ENCODE results near the gene MPRIP. TPM values are rescaled to one million over a fixed set of nuclear protein-coding genes. Genes with fewer than 3 reads are reported as not detected.

MPRIP gene
- total RNA-seq, 1 experiment from 2014 or later, result 1,274 TPM

DNA sequence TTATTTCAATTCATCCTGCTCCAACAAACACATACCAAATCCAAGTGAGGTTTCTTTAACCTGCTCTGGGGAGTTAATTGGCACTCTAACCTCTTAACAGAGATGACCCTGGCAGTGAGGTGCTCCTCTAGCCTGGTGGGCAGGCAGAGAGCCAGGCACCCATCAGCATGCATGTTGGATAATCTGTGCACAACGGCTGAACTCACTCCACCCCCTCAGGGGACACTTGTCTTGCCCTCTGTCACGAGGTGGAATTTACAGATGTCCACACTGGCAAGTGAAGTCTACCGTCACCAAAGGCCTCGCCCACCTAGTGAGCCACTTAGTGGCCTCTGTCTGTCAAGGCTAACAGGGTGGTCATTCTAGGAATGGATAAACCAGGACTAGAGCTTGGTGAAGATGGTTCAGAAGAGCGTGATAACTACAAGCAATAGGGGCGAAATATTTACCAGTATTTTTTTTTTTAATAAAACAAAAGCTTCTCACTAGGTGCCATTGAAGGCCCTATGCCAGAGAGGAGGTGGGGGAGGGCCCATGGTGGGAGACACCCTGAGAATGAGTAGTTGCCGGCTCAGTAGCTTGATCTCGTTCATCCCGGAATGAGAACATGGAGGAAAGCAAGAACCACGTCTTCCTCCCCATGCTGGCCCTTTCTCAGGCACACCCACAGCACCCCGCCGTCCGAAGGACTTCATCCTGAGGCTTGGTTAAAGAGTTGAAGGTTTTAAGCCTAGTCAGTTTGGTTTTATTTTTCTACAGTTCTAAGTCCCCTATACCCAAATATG, 138.7 kb downstream of the MPRIP start:
- Histone ChIP-seq H3K27me3 (ENCODE audit: low read length) (no peaks in the 10 kb centered on the region), H3K9me3 (ENCODE audit: low read length) (no peaks in the 10 kb centered on the region), H2AFZ (ENCODE audit: low read length) (no peak overlapping the region), H3K4me2 (ENCODE audit: low read length) (no peak overlapping the region), H3K4me3 (ENCODE audit: low read length) (no peak overlapping the region), H3K36me3 (ENCODE audit: low read depth, low read length) (peaks cover 83% of the 10 kb centered on the region), H3F3A (ENCODE audit: low read length, unreplicated experiment) (peaks cover 11% of the 10 kb centered on the region), H3K9me2 (replicated peaks; ENCODE audit: low read length) (no peaks in the 10 kb centered on the region), H4K20me1 (ENCODE audit: low read length) (0 out of 2 replicates have a peak, but pooled peaks cover 10% of the 10 kb centered on the region), H3K9ac (ENCODE audit: low read length) (no peak overlapping the region), H3K79me2 (ENCODE audit: low read length) (no peaks in the 10 kb centered on the region), H3K27ac (ENCODE audit: low read length) (no peak overlapping the region), H3K4me1 (ENCODE audit: insufficient read depth, low read length) (peaks cover 7% of the 10 kb centered on the region)
- DNase-seq (no peak), ATAC-seq (no peak)
- intact Hi-C loops (cut with micrococcal nuclease), result no loop called here
- no TSS peak for BruUV-seq (replicated peaks)
- POLR2A ChIA-PET (ENCODE audit: unreplicated experiment), result no interaction called here
- CTCF ChIA-PET, result no interaction called here
- no peak for TF ChIP-seq EZH2 (IDR thresholded peaks at IDR 0.05; ENCODE audit: low read length, unreplicated experiment)

DNA sequence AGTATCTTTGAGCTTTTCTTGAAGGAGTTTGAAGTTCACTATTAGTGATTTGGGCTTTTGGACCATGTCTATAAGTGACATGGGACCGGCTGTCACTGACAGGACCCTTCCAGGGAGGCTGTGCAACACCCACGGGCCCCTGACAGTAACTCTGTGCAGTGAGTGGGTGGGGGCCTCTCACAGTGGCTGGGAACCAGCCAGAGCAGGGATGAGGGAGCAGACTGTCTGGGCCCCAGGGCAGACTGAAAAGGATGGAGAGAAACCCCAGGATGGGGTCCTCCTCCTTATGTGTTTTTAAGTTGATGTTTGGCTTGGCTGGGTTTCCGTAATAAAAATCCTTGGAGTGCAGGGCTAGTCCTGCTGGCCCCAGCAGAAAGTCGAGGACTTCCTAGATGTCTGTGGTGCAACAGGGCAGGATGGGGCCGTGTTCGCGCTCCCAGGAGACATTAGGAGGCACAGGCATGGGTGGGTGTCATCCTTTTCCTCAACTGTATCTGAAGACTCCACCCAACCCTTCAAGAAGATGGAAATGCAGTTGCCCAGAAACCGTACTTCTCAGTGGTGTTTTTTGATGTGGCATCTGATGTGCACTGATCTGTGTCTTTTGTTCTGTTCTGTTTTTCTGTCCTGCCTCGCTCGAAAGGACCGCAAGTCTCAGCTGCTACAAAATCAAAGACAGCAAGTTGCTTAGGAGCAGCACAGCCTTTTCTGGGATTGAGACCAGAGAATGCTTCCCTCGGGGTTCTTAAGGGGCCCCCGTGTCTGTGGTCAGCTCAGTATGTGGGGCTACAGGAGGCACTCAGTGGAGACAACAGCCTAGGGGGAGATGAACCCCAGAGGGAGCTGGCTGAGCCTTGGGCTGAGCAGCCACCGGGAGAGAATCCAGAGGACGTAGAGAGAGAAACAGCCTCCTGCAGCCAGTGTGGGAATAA, 139.7 kb downstream of the MPRIP start:
- CTCF ChIA-PET, result no interaction called here
- no peak for ATAC-seq
- BruUV-seq (replicated peaks), result no TSS peak

DNA sequence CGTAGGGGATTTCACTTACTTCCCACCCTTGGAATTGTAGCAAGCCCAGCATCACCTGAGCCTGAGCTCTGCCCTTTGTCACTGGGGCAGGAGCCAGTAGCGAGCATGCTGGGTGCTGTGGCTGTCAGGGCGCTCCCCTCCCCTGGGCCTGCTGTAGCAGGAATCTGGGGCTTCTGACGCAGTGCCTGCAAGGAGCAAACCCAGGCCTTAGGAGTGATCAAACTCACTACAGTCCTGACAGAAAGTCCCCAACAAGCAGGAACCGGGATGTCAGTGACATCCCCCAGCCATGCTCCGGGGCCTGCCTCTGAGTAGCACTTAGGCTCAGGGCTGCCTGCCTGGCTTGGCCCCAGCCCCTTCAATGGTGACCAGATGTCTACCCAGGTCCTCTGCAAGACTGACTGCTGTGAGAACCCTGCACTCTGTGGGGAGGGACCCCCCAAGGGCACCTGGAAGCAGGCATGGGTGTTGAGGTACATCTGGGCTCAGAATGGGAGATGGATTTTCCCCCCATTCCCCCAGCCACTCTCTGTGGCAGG, 140.4 kb downstream of the MPRIP start:
- intact Hi-C loops (cut with micrococcal nuclease), result no loop called here
- Histone ChIP-seq H3K9me2 (replicated peaks; ENCODE audit: low read length) (no peaks in the 10 kb centered on the region), H3K9me3 (ENCODE audit: low read length) (no peaks in the 10 kb centered on the region), H3K27ac (ENCODE audit: low read length) (no peak overlapping the region), H3K9ac (ENCODE audit: low read length) (no peak overlapping the region), H3K4me2 (ENCODE audit: low read length) (no peak overlapping the region), H3K36me3 (ENCODE audit: low read depth, low read length) (peaks cover 81% of the 10 kb centered on the region), H3K4me1 (ENCODE audit: insufficient read depth, low read length) (peaks cover 12% of the 10 kb centered on the region), H4K20me1 (ENCODE audit: low read length) (0 out of 2 replicates have a peak, but pooled peaks cover 11% of the 10 kb centered on the region), H3F3A (ENCODE audit: low read length, unreplicated experiment) (peaks cover 5% of the 10 kb centered on the region), H3K27me3 (ENCODE audit: low read length) (no peaks in the 10 kb centered on the region), H2AFZ (ENCODE audit: low read length) (no peak overlapping the region), H3K4me3 (ENCODE audit: low read length) (no peak overlapping the region), H3K79me2 (ENCODE audit: low read length) (no peaks in the 10 kb centered on the region)
- no peak for DNase-seq
- TF ChIP-seq, protein P1, sequence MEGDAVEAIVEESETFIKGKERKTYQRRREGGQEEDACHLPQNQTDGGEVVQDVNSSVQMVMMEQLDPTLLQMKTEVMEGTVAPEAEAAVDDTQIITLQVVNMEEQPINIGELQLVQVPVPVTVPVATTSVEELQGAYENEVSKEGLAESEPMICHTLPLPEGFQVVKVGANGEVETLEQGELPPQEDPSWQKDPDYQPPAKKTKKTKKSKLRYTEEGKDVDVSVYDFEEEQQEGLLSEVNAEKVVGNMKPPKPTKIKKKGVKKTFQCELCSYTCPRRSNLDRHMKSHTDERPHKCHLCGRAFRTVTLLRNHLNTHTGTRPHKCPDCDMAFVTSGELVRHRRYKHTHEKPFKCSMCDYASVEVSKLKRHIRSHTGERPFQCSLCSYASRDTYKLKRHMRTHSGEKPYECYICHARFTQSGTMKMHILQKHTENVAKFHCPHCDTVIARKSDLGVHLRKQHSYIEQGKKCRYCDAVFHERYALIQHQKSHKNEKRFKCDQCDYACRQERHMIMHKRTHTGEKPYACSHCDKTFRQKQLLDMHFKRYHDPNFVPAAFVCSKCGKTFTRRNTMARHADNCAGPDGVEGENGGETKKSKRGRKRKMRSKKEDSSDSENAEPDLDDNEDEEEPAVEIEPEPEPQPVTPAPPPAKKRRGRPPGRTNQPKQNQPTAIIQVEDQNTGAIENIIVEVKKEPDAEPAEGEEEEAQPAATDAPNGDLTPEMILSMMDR (conservative IDR thresholded peaks at IDR 0.05; ENCODE audit: low read depth, low read length), result no peak
- TF ChIP-seq EZH2phosphoT487 (IDR thresholded peaks at IDR 0.05; ENCODE audit: borderline replicate concordance, low read length) (no peak), EZH2 (IDR thresholded peaks at IDR 0.05; ENCODE audit: low read length, unreplicated experiment) (no peak)
- CTCF ChIA-PET, result no interaction called here
- no TSS peak for BruUV-seq (replicated peaks)
- ATAC-seq, result no peak
- POLR2A ChIA-PET (ENCODE audit: unreplicated experiment), result no interaction called here

More for the DNA sequence above, 139.7 kb downstream of the MPRIP start:
- H3K79me2 ChIP-seq (ENCODE audit: low read length), result no peaks in the 10 kb centered on the region
- DNase-seq, result no peak
- H3K4me3 ChIP-seq (ENCODE audit: low read length), result no peak overlapping the region
- 0 out of 2 replicates have a peak, but pooled peaks cover 11% of the 10 kb centered on the region for H4K20me1 ChIP-seq (ENCODE audit: low read length)
- peaks cover 81% of the 10 kb centered on the region for H3K36me3 ChIP-seq (ENCODE audit: low read depth, low read length)
- no peaks in the 10 kb centered on the region for H3K9me2 ChIP-seq (replicated peaks; ENCODE audit: low read length)
- H3K4me2 ChIP-seq (ENCODE audit: low read length), result no peak overlapping the region
- H3K9ac ChIP-seq (ENCODE audit: low read length), result no peak overlapping the region
- no peaks in the 10 kb centered on the region for H3K27me3 ChIP-seq (ENCODE audit: low read length)
- POLR2A ChIA-PET (ENCODE audit: unreplicated experiment), result no interaction called here
- H3K27ac ChIP-seq (ENCODE audit: low read length), result no peak overlapping the region
- TF ChIP-seq EZH2phosphoT487 (IDR thresholded peaks at IDR 0.05; ENCODE audit: borderline replicate concordance, low read length) (no peak), EZH2 (IDR thresholded peaks at IDR 0.05; ENCODE audit: low read length, unreplicated experiment) (no peak)
- TF ChIP-seq, protein P1 (conservative IDR thresholded peaks at IDR 0.05; ENCODE audit: low read depth, low read length), result no peak
- H3K9me3 ChIP-seq (ENCODE audit: low read length), result no peaks in the 10 kb centered on the region
- peaks cover 12% of the 10 kb centered on the region for H3K4me1 ChIP-seq (ENCODE audit: insufficient read depth, low read length)
- no peak overlapping the region for H2AFZ ChIP-seq (ENCODE audit: low read length)
- intact Hi-C loops (cut with micrococcal nuclease), result no loop called here
- H3F3A ChIP-seq (ENCODE audit: low read length, unreplicated experiment), result peaks cover 11% of the 10 kb centered on the region
